ENCODE data around the gene BCL2L1.
"Not testable (repeated sequence)": the region's sequence is repeated elsewhere in the genome, so short reads cannot be mapped to it uniquely, and the experiment has no call there.

Gene BCL2L1

GRCh38 chr20:31722257-31723068, at the start of gene BCL2L1:
Gene BCL2L1 (minus strand): TSS chr20:31722868. CDS start chr20:31722218, 650 bp downstream.
- peak; percentile 80 for DNase-seq (ENCODE audit: low read depth)

GRCh38 chr20:31770243-31770642, 47.6 kb upstream of the BCL2L1 start:
- no peak for DNase-seq (ENCODE audit: low read depth)

DNA sequence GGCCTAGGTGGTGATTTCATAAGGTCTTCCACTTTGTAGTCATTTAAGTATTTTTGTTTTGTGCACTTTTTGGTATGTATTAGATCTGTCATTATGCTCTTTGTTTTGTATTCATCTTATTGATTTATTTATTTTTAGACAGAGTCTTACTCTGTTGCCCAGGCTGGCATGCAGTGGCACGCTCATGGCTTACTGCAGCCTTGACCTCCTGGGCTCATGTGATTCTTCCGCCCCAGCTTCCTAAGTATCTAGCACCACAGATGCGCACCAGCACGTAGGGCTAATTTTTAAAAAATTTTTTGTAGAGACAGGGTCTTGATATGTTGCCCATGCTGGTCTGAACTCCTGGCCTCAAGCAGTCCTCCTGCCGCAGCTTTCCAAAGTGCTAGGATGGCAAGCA, 47.0 kb upstream of the BCL2L1 start:
- DNase-seq (ENCODE audit: low read depth), result no peak

DNA sequence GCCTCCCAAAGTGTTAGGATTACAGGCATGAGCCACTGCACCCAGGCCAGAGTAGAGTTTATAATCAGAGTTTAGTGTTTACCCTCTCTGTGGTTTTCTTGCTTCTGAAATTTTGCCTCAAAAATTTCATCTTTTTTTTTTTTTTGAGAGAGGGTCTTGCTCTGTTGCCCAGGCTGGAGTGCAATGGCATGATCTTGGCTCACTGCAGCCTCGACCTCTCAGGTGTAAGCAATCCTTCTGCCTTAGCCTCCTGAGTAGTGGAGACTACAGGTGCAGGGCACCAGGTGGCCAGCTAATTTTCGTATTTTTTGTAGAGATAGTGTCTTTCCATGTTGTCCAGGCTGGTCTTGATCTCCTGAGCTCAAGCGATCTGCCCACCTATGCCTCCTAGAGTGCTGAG, 45.1 kb upstream of the BCL2L1 start:
- no peak for DNase-seq (ENCODE audit: low read depth)

DNA sequence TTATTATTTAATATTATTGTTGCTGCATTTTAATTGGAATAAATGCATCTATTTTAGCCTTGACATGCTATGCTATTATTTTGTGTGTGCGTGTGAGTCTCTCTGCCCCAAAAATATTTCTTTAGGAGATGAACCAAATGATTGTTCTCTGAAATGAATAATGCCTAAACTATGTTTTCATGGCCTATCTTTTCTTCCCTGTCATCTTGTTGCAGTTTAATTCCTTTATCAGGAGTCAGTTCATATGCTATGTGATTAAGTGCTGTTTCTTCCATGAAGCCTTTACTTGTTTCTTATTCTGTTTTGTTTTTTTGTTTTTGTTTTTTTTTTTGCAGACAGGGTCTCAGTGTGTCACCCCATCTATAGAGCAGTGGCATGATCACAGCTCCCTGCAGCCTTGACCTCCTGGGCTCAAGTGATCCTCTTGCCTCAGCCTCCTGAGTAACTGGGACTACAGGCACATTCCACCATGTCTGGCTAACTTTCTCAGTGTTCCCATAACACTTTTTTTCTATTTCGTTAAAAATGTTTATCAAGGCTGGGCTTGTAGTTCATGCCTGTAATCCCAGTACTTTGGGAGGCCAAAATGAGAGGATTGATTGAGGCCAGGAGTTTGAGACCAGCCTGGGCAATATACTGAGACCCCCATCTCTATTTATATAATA, 42.1 kb upstream of the BCL2L1 start:
- DNase-seq (ENCODE audit: low read depth), result peak; percentile 67

GRCh38 chr20:31760519-31761240, 38.0 kb upstream of the BCL2L1 start:
- DNase-seq (ENCODE audit: low read depth), result peak; percentile 93

GRCh38 chr20:31759836-31760518, 37.3 kb upstream of the BCL2L1 start:
- DNase-seq (ENCODE audit: low read depth), result no peak

- peak; percentile 48 for DNase-seq (ENCODE audit: low read depth)
These were observed 36.3 kb upstream of the BCL2L1 start for GRCh38 chr20:31758991-31759390.

DNA sequence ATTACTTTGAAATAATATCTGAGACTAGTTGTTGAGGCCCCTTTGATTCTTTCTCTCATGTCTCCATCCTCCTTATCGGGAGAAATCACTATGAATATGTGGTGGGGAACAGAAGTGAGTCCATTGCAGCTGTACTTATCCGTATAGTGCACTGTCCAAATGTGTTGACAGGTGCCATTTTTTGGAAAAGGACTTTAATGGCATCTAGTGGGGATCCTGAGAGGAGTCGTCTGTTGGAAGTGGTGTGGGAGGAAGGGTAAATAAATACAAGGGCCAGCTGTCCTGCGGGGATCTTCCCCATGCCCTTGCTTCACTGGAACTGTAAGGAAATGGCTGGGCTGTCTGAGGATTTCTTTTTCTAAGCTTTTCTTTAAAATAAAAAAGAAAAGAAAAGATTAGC, 35.9 kb upstream of the BCL2L1 start:
- DNase-seq (ENCODE audit: low read depth), result no peak

DNA sequence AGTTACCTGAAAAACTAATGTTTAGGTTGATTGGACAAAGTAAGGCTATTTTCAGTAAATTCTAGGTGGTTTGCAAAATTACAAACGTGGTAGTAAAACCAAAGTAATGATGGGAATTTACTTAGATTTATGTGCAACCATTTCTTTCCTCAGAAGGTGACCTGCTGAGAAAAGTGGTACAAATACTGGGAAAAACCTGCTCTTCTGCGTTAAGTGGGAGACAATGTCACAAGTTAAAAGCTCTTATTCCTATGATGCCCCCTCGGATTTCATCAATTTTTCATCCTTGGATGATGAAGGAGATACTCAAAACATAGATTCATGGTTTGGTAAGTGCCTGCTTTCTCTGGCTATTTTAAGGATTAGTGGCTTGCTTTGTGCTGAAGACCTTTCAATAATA, 34.6 kb upstream of the BCL2L1 start:
- no peak for DNase-seq (ENCODE audit: low read depth)

GRCh38 chr20:31751126-31751525, 28.5 kb upstream of the BCL2L1 start:
- DNase-seq (ENCODE audit: low read depth), result peak; percentile 93

GRCh38 chr20:31749223-31749622, 26.6 kb upstream of the BCL2L1 start:
- DNase-seq (ENCODE audit: low read depth), result no peak

- DNase-seq (ENCODE audit: low read depth), result peak; percentile 53
These were observed 25.0 kb upstream of the BCL2L1 start for GRCh38 chr20:31747640-31748039.

- not testable (repeated sequence) for DNase-seq (ENCODE audit: low read depth)
These were observed 24.4 kb upstream of the BCL2L1 start for GRCh38 chr20:31747028-31747427.

GRCh38 chr20:31746068-31746878, 23.6 kb upstream of the BCL2L1 start:
- DNase-seq (ENCODE audit: low read depth), result peak; percentile 31

DNA sequence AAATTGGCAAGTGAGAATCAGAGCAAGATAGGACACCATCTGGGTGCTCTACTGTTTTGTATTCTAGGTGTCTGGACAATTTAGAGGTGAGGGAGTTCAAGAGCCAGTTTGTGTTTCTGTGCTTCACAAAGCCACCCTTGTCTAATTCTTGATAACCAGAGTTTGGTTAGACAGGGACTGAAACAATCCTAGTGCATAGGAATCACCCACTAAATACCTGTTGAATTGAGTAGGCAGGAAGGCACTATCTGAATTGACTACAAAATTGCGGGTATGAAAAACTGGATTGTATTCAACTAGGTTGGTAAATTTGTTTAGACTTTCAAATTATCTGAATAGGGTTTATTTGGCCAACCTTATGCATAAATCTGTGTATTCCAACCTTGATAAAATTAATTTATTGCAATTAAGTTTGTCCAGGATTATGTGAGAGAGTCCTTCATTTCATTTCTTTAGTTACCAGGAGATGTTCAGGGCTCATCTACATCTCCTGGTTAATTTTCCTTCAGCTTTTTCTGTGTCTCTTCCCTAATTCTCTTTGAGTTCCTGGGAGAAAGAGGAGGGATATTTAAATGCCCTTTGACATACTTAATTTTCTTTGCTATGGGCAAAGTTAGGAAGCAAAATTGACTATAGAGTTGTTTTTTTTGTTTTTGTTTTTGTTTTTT, 18.1 kb upstream of the BCL2L1 start:
- DNase-seq (ENCODE audit: low read depth), result no peak

DNA sequence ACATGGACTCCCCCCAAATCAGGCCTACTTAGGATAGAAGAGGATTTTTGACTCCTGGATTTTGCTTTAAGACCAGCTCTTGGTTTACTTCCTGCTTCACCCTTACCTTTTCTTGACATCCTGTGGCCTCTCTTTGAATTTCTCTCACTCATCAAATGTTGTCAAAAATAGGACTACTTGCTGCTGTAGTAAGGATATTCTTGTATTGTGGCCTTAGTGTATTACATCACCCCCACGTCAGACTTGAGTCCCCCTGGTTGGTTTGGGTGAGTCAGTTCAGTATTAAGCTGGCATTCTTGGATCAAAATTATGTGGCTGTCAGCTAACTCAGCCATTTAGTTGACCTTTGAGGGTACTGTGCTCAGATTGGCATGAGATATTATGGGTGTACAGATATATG, 17.5 kb upstream of the BCL2L1 start:
- DNase-seq (ENCODE audit: low read depth), result peak; percentile 68

GRCh38 chr20:31739550-31739977, 16.9 kb upstream of the BCL2L1 start:
- no peak for DNase-seq (ENCODE audit: low read depth)

GRCh38 chr20:31738729-31739549, 16.3 kb upstream of the BCL2L1 start, which contains the start of gene TPX2:
Gene TPX2 (plus strand): TSS chr20:31739290. CDS start chr20:31757477, 18,187 bp downstream.
- DNase-seq (ENCODE audit: low read depth), result peak; percentile 95

DNA sequence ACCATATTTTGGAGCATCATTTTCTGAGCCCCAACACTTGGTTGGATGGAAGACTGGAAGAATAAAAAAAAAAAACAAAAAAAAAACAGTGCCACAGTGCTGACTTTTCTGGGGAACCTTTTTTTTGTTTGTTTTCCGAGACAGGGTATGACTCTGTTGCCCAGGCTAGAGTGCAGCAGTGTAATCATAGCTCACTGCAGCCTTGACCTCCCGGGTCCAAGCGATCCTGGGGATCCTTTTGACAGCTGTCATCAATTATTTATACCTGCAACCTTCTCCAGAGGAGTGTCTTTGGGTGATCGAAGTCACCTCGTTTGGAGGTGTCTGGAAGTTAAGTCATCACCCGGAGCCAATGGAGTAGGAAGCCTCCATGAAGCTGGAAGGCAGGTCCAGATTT, 8.7 kb upstream of the BCL2L1 start:
- no peak for DNase-seq (ENCODE audit: low read depth)

Measured in amniotic epithelial cell (primary cell).